NCI-H2227 (cell line): ENCODE results near the gene MAEA.
"Not testable (repeated sequence)": the region's sequence is repeated elsewhere in the genome, so short reads cannot be mapped to it uniquely, and the experiment has no call there.

Experiments
- DNase-seq: peaks from one replicate; lab custom pipeline; 2025; ENCODE audit not compliant: unreplicated experiment; lab: John Stamatoyannopoulos, UW

MAEA gene

DNA sequence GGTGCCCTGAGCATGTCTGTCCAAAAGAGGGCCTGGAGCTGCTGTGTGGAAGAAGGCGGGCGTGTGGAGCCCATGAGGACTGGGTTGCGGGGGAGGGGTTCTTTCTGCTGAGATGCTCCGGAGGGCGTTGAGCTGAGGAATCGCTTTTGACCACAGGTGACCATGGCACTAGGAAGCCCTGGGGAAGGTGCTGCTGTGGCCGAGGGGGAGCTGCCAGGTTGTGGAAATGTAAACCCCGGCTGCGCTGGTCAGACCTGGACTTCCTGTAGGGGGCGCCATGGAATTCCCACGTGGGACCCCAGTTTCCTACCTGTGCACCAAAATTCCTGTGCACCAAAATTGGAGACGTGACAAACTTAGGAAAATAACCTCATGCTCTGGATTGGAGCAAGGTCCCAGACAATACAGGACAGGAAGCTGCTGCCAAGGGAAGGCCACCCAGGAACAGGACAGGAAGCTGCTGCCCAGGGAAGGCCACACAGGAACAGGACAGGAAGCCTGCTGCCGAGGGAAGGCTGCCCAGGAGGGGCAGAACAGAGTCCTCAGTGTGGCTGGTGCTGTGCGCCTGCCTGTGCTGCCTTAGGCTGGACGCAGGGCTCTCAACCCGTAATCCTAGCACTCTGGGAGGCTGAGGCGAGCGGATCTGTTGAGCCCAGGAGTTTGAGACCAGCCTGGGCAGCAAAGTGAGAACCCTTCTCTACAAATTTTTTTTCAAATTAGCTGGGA, 29.0 kb downstream of the MAEA start:
- DNase-seq, result no peak

GRCh38 chr4:1321486-1321885, 31.8 kb downstream of the MAEA start:
- DNase-seq, result no peak

DNA sequence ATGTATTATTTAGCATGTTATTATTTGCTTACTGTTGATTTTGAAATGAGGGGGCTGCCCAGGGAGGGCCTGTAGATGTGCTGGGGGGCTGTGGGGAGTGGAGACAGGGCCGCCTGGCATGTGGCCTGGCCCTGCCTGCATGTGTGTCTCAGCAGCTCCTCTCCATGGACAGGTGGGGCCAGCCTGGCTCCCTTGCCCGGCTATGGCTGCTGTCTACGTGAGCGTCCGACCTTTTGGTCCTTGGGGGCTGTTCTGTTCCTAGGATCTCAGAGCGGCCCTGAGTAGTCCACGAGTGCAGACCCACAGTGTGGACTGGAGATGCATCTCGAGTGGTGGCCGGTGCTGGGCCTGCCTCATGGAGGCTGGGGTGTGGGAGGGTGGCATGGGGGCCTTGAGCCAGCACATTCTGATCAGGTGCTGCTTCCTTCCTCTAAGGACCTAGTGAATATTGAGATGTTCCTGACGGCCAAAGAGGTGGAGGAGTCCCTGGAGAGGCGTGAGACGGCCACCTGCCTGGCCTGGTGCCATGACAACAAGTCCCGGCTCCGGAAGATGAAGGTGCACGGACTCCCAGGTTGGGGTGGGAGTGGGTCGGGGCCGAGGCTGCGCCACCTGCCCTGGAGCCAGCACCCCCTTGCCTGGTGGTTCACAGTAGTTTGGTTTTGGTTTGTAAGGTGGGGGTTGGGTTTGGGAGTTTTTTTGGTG, 32.4 kb downstream of the MAEA start:
- DNase-seq, result no peak

GRCh38 chr4:1323280-1323634, 33.6 kb downstream of the MAEA start:
- DNase-seq, result no peak

DNA sequence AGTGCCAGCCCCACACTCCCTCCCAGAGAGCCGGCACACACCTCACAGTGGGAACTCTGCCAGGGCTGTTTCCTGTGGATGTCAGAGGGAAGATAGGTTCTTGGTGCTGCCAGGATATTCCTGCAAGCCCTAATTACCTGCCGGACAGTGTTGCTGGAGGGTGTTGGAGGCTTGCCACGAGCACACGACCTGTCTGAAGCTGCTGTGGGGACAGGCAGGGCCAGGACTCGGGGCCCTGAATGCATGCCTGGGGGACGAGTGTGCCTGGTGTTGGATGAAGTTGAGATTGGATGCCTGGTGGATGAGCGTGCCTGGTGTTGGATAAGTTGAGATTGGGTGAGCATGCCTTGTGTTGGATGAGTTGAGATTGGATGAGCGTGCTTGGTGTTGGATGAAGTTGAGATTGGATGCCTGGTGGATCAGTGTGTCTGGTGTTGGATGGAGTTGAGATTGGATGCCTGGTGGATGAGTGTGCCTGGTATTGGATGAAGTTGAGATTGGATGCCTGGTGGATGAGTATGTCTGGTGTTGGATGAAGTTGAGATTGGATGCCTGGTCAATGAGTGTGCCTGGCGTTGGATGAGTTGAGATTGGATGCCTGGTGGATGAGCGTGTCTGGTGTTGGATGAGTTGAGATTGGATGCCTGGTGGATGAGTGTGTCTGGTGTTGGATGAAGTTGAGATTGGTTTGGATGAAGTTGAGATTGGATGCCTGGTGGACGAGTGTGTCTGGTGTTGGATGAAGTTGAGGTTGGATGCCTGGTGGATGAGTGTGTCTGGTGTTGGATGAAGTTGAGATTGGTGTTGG, 34.1 kb downstream of the MAEA start:
- DNase-seq, result no peak

DNA sequence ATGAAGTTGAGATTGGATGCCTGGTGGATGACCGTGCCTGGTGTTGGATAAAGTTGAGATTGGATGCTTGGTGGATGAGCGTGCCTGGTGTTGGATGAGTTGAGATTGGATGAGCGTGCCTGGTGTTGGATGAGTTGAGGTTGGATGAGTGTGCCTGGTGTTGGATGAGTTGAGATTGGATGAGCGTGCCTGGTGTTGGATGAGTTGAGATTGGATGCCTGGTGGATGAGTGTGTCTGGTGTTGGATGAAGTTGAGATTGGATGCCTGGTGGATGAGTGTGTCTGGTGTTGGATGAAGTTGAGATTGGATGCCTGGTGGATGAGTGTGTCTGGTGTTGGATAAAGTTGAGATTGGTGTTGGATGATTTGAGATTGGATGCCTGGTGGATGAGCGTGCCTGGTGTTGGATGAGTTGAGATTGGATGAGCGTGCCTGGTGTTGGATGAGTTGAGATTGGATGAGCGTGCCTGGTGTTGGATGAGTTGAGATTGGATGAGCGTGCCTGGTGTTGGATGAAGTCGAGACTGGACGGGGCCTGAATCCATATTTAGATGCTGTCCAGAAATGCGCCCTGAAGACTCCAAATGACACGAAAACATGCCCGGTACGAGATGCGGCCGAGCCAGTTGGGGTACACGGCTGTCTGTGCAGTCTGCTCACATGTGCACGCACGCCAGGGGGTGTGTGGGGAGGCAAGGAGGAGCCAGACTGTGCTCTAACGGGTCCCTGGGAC, 34.9 kb downstream of the MAEA start:
- not testable (repeated sequence) for DNase-seq

- DNase-seq, result no peak
Measured at GRCh38 chr4:1325176-1325480, 35.4 kb downstream of the MAEA start.

GRCh38 chr4:1325681-1326635, 36.3 kb downstream of the MAEA start:
- DNase-seq, result no peak

DNA sequence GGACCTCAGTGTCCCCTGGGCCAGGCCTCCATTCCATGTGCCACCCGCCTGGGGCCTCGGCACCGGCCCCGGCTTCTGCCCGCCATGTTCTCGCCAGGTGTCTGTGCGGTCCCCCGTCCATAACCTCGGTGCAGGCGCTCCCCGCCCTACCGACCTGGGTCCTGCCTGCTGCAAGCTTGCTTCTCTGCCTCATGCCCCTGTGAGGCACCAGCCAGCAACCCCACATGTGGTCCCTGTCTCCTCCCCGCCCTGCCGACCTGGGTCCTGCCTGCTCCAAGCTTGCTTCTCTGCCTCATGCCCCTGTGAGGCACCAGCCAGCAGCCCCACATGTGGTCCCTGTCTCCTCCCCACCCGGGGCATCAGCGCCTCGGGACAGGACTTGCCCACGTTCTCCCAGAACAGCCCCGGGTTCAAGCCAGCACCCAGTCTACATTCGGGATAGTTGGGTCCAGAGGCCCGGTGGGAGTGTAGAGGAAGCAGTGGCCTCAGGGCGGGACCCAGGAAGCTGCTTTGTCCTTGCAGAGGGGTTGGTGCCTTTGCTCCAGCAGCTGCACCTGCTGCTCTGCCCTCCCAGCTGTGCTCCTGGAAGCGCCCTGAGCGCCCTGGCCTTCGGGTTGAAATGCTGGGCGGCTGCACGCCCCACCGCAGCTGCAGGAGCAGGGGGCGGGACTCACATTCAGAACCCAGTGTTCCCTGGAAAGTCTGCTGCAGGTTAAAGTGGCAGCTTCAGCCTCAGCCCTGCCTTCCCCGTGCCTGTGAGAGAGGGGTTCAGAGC, 37.2 kb downstream of the MAEA start:
- no peak for DNase-seq

DNA sequence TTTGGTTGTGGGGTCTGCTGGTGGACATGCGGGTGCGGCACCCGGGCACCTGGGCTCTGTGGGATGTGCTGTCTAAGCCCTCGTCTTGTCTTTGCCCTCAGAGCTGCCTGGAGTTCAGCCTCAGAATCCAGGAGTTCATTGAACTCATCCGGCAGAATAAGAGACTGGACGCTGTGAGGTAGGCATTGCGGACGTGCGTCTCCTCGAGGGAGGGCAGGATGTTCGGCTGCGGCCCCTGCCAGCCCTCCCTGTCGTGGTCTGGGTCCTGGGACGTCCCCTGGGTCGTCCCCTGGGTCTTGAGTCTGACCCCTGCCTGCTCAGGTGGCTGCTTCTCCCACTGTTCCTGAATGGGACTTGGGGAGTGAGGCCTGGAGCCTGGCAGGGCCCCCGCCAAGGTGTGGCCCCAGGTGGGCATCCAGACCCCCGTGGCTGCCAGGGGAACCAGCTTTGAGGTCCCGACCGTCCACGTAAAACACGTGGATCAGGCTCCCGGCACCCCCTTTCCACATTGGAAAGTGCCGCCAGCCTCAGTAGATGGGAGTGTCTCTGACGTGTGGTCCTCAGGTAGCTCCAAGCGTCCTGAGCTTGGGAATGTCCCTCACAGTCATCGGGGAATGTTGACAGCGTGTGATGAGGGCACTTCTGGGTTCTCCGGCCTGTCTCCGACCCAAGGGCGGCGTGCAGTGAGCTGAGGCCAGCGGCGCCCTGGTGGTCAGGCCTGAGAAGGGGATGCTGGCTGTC, 38.0 kb downstream of the MAEA start:
- DNase-seq, result no peak

GRCh38 chr4:1328267-1329155, 38.8 kb downstream of the MAEA start:
- DNase-seq, result no peak

DNA sequence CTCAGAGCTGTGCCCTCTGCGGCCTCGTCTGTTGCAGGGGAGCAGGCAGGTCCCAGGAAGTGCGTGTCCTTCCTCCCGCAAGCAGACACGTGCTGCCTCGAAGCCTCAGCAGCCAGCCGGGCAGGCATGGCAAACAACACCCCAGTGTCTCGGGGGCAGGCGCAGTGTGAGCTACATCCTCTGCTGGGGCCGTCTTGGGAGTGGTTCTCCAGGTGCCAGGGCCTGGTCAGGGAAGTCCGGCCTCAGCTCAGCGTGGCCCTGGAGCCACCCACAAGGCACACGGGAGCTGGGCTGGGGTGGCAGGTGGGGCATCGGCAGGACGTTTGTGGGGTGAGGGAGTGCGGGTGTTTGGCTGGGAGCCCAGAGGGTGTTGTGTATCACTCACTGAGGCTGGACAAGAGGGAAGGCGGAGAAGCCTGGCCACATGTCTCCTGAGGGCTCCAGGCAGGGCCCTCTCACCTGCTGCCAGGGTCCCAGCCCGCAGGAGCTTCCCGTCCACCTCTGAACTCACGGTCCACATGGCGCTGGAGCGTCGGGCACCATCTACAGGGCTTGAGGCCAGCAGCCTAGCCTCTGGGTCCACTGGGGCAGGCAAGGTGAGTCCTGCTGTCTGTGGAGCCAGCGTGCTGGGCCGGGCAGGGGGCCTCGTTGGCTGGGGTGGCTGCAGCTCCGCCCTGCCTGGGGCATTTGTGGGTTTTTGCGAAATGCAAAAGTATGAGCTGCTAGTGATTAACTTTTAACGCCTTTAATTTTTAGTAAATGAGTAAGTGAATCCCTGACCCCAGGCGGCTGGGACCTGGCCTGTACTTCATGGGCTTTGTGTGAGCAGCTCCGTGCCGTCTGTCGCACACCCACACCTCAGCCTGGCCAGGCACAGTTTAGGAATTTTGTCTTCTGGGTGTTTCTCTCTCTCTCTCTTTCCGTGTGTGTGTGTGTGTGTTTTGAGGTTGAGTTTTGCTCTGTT, 40.0 kb downstream of the MAEA start:
- no peak for DNase-seq

DNA sequence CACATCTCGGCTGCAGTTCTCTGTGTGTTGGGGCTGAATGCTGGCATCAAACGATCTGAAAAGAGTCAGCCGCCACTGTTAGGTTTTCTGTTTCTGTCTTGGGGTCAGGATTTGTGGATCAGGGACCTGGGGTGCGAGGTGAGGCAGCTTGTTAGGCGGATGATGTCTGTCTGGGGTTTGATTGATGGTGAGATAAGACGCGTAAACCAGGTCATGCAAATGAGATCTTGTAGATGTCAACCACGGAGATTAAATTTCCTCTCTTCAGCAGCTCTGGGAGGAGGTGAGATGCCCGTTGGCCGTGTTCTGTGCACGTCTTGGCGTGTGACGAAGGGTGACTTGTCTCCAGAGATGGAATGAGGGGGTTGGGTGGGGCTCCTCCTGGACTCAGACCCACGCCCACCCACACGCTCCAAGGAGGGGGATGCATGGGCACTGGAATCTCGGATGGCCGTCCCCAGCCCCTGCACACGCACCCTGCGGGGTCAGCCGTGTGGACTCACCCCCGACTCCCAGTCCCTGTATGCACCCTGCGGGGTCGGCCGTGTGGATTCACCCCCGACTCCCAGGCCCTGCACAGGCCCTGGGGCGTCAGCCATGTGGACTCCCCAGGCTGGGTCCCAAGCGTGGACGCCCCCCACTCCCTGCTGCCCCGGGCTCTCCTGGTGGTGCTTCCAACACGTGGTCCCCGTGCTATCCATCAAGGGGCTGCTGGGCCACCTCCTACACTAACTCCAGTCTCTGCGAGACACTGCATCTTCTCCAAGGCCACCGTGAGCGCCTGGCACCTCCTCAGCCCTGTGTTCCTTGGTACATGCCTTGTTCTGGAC, 41.3 kb downstream of the MAEA start:
- no peak for DNase-seq

DNA sequence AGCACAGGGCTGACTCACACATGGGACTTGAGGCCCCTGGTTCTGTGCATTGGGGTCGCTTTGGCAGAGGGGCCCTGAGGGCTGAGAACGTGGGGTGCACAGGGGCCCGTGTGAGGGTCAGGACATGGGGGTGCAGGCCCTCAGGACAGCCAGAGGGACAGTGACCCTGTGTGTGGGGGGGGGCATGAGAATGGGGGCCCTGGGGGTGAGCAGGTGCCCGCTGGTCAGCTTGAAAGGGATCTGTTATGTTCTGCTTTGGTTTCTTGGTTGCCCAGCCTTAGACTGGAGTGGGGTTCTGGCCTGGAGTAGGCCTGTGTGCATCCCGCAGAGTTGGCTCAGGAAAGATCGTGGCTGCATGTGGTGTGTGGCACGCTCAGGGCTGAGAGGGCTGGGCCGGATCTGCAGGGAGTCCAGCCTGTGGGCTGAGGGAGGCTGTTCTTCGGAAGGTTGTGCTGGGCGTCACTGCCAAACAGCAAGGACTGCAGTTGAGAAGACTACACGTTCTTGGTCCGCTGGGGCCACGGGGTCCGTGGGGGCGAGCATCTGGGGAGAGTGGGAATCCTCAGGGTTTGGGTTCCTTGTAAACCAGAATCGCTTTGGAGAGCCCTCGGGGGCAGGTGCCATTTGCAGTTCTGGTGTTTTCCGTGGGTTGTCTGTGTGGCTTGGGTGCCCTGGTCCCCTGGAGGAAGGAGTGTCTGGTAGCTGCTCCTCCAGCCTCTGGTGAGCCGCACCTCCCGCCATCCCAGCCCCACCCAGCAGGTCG, 42.1 kb downstream of the MAEA start:
- no peak for DNase-seq

DNA sequence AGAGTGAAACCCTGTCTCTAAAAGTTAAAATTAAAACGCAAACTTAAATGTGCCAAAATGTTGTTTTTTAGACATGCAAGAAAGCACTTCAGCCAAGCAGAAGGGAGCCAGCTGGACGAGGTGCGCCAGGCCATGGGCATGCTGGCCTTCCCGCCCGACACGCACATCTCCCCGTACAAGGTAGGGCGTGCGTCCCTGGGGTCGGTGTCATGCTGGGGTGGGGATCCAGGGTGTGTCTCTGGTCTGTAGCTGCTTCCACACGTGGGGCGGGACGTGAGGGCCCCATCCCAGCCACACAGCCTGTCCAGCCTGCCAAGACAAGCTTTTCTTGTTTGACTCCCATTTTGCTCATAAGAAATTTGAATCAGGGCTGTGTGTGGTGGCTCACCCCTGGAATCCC, 43.0 kb downstream of the MAEA start:
- no peak for DNase-seq
